GM18511 (cell line): ENCODE data around the gene TAF5.
"Not testable (repeated sequence)": the region's sequence is repeated elsewhere in the genome, so short reads cannot be mapped to it uniquely, and the experiment has no call there.

Source experiments
- ATAC-seq: cut with Tn5 transposase; IDR thresholded peaks from one replicate; pipeline ENCODE4 v1.9.1; 2021; ENCODE audit warnings: mild to moderate bottlenecking, moderate library complexity; ENCODE audit not compliant: unreplicated experiment

The TAF5 gene

DNA sequence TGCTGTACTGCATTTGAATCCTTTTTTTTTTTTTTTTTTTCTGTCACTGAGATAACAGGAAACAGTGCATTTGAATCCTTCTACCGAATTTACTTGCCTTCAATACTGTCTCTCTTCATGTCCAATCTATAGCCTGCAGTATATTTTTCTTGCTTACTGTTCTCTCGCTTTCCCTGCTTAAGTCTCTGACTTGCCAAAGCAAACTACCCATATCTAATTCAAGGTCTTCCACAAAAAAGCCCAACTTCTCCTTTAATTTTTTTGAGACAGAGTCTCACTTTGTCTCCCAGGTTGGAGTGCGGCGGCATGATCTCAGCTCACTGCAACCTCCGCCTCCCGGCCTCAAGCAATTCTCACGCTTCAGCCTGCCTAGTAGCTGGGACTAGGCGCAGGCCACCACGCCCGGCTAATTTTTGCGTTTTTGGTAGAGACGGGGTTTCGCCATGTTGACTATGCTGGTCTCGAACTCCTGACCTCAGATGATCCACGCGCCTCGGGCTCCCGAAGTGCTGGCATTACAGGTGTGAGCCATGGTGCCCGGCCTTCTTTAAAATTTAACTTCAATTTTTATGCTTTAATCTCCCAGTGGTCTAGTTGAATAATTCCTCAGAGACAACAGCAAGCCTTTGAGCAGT, 29.5 kb downstream of the TAF5 start:
- ATAC-seq, result no peak

DNA sequence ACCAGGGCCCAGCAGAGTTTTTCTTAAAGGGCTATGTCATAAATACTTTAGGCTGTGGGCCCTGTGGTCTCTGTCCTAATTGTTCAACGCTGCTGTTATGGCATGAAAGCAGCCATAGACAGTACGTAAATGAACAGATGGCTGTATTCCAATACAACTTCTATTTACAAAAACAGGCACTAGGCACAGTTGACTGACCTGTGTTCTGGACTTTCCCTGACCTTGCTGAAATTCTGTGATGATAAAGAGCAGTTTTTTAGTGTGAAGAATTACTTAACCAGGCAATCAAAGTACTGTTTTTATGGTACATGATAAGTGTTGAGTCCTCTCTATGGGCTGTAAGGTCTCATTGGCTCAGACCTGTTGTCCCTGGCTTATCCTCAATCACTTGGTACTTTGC, 45.8 kb downstream of the TAF5 start:
- no peak for ATAC-seq

DNA sequence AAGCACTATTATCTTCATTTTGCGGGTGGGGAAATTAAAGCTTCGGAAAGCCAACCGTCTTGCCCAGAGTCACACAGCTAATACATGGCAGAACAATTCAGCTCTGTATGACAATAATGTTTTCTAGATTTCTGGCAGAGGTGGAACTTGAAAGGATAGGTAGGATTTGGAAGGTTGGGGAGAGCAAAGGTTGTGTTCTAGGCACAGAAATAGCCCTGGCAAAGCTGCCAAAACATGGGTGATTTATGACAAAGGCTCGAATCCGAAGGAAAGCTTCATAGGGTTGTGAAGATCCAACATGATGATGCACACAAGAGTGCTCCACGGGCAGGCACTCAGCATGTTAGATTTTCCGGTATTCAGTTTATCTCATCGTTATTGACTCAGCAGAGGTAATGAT, 47.8 kb downstream of the TAF5 start:
- ATAC-seq, result no peak

DNA sequence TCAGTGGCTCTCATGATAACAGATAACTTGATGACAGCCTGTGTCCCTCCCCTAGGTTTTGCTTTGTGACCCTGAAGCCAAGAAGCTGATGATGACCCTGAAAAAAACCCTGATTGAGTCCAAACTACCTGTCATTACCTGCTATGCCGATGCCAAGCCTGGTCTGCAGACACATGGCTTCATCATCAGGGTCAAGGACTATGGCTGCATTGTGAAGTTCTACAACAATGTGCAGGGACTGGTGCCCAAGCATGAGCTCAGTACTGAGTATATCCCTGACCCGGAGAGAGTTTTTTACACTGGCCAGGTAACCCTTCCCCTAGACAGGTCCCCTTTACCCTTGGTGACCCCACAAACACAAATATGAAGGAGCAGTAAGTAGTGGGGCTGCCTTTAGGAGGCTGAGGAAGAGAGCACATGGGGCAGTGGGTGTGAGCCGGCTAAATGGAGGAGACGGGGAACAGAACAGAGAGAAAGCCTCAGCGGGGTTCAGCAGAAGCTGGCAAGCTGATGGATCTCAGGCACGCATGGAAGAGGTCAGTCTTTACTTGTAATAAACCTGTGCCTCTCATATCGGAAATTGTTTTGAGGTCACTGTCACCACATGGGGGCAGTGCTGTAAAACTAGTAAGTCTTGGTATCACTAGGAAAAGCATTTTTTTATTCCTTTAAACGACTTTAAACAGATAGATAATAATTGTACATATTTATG, 48.8 kb downstream of the TAF5 start:
- no peak for ATAC-seq

DNA sequence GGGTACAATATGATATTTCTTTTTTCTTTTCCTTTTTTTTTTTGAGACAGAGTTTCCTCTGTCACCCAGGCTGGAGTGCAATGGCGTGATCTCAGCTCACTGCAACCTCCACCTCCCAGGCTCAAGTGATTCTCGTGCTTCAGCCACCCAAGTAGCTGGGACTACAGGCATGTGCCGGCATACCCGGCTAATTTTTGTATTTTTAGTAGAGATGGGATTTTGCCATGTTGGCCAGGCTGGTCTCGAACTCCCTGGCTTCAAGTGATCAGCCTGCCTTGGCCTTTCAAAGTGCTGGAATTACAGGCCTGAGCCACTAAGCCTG, 49.3 kb downstream of the TAF5 start:
- not testable (repeated sequence) for ATAC-seq

DNA sequence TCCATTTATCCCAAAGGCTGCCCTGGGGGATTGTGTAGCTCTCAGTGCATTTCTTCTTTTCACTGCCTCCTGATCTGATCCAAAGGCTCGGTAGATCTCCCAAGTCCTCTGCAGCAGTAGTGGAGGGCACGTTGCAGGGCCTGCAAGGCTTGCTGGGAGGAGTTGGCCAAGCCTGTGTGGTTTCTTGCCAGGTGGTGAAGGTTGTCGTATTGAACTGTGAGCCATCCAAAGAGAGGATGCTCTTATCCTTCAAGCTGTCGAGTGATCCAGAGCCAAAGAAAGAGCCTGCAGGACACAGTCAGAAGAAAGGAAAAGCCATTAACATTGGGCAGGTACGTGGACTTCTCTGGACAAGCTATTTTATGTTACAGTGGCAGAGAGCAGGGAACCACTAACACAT, 49.8 kb downstream of the TAF5 start:
- ATAC-seq, result no peak

DNA sequence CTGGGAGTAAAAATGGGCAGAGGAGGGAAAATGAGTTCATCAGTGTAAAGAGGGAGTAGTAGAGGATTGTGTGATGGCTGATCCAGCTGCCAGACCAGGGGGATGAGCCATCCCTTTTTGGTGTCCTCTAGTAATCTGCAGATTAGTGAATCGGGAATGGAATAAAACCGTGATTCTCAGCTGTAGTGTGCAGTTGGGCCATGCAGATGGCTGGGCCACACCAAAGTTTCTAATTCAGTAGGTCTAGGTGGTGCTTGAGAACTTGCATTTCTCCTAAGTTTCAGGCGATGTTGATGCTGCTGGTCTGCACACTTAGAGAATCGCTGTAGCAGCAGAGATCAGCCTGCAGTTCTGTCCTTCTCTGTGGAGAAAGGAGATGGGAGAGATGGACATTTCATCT, 51.3 kb downstream of the TAF5 start:
- no peak for ATAC-seq

DNA sequence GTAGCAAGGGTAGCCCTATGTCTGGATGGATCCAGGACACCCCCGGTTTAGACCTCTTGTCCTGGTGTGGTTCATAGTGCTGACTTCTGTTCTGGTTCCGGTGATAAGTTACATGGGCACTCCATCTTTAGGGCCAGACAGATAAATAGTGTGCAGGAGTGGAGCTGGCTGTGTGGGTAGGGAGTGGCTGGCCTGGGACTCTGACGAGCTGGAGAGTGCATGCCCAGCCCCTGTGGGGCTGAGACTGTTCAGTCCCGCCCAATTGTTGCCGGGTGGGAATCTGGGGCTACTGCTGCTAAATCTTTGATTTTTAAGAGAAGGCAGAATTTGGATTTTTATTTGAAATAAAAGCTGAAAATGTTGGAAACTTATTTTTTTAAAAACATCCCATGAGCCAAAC, 56.0 kb downstream of the TAF5 start:
- no peak for ATAC-seq

DNA sequence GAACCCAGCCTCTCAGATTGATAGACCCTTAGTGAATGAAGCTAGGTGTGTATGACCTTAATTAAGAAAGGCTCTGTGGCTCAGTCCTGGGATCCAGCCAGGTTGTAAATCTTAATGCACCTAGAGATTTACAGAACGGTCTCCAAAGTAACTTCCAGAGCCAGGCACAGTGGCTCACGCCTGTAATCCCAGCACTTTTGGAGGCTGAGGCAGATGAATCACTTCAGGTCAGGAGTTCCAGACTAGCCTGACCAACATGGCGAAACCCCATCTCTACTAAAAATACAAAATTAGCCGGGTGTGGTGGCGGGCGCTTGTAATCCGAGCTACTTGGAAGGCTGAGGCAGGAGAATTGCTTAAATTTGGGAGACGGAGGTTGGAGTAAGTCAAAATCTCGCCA, 60.1 kb downstream of the TAF5 start:
- ATAC-seq, result no peak

DNA sequence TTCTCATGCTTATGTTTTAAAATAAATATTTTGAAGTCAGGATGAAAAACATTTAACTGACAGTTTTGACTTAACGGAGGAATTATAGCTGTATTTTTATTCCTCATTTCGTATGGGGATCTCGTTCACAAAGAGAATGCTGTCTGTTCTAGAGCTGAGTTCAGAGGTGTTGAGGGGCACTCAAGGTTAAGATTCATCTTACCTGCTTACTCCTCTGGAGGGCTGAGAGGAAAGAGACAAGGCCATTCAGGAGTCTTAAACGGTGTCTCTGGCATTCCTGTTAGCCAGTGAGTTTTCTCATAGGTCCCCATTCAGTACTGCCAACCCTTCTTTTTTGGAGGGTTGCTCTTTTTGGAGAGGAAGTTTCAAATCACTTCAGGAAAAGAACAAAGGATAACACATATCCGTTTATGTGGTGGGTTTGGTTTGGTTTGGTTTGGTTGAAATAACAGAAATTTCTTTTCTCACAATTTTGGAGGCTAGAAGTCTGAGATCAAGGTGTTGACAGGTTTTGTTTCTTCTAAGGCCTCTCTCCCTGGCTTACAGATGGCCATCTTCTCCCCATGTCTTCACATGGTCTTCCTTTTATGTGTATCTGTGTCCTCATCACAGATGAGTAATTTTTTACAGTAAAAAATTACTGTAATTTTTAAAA, 61.3 kb downstream of the TAF5 start:
- no peak for ATAC-seq

DNA sequence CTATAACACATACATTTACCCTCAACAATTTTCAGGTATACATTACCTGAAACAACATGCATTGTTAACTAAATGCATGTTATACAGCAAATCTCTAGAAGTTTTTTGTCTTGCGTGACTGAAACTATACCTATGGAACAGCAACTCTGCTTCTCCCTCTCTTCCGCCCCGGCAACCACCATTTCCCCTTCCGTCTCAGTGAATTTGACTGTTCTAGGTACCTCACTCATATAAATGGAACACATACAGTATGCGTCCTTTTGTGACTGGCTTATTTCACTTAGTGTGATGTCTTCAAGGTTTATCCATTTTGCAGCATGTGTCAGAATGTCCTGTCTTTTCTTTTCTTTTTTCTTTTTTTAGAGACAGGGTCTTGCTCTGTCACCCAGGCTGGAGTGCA, 61.9 kb downstream of the TAF5 start:
- no peak for ATAC-seq

DNA sequence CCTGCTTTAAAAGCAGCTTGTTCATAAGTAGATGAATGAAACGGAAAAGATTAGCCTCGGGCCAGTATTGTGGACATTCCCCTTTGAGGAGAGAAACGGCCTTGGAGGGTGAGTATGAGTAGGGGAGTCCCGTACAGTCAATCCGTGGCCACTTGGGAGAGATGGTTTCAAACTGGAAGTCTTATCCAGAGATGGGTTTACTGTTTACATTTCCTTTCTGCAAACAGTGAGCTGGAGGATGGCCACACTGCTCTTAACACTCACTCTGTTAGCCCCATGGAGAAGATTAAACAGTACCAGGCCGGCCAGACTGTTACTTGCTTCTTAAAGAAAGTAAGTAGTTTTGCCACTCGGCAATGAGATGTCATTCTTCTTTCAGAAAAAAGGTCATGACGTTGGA, 64.1 kb downstream of the TAF5 start:
- ATAC-seq, result no peak

DNA sequence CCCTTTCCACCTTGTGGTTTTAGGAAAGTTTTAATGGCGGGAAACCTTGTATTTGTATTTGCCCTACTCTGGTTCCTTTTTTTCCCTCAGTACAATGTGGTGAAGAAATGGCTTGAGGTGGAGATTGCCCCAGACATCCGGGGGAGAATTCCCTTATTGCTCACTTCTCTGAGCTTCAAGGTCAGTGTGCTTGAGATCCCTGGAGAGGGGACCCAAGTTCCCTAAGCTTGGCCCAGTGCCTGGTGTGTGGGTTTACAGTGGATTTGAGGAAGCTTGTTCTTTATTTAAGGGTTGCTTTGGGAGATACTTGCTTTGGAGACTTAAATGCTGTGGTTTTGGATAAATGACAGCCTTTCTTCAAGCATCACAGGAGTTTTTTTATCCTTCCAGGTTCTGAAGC, 66.1 kb downstream of the TAF5 start:
- no peak for ATAC-seq
